ENCODE data around the gene THBS2.

Gene THBS2

DNA sequence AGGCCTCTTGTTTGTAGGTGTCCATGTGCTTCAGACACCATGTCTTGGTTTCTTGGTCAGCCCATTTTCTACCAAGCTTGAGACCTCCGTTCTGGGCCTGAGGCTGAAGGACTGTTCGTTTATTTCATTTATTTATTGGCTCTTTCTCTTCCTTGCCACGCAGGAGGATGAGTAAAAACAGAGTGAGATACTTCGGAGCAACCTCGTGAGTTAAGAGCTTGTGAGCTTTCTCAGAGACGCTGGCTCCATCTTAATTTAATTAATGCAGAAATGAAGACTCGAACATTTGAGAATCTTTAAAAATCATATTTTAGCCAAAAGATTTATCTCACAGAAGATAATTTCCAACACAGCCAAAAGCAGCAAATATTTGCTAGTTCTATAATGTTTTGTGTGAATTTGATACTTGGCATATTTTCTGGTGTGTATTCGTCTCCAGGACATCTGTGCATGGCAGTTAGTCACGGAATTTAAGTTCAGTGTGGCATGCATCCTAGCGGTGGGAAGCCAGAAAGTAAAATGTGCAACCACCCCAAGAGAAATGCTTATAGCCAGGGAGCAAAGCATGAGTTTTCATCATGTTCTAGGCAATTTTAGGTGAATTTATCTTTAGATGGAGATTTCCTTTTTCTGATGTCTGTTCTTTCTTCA is 76.0 kb downstream of the THBS2 start:
- DNase-seq, result no peak

DNA sequence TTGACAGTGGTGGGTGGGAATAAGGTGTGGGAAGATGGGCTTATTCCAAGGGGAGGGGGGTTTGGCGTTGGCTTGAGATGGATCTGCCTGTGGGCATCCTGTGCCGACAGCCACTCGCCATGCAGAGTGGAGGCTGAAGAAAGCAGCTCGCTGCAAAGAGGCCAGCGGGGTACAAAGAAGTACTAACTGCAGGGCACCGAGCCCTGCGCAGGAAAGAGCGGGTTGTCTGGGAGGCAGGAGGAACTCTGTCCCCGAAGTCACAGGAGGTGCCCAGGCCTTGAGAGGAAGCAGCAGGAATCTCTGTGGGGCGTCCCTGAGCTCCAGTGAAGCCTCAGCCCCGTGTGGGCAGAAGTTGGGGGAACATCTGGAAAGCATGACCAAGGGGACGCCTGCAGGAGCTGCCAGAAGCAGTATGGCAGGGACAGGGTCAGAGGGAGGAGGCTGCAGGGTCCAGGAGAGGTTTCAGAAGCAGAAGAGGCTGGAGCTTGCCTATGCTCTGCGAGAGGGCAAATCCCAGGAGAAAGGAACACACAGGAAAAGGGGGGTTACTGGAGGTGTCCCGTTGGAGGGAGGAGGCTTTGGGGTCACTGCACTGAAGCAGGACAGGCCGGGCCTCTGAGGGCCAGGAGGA is 77.2 kb downstream of the THBS2 start:
- no peak for DNase-seq

- no peak for DNase-seq
Observed at GRCh38 chr6:169175360-169175887, 78.2 kb downstream of the THBS2 start.

- DNase-seq, result no peak
Observed at GRCh38 chr6:169174516-169175359, 78.9 kb downstream of the THBS2 start.

- no peak for DNase-seq
Observed at GRCh38 chr6:169173532-169174268, 79.9 kb downstream of the THBS2 start.

GRCh38 chr6:169172946-169173345 is 80.7 kb downstream of the THBS2 start:
- no peak for DNase-seq

DNA sequence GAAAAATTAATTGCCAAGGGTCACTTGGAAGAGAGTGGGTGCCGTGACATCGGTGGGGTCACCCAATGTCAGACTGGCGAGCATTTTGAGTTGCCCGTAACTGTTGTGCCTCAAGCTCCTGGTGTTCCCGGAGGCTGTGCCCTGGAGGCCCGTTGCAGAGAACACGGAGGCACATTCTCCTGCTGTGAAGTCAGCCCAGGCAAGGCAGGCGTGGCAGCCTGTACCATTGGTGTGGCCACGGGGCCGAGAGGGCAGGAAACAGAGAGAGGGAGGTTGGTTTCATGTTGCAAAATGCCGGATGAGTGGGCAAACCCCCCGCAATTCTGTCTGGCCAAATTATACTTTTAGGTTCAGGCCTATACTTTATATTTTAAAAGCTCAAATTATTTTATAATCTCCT is 81.2 kb downstream of the THBS2 start:
- no peak for DNase-seq

DNA sequence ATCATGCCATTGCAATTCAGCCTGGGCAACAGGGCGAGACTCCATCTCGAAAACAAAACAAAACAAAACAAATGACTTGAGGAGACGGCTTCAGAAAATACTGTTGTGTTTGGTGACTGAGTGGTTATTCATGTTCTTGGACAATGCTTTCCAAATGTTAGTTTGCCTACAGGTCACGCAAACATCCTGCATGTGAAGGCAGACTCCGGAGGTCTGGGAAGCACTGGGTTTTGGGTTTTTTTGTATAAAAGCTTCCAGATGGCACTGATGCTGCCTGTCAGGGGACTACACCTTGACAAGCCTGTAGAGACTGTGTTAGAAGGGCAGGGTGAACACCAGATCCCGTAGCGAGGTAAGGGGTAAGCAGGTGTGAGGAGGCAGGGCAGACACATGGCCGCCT is 81.7 kb downstream of the THBS2 start:
- DNase-seq, result no peak

DNA sequence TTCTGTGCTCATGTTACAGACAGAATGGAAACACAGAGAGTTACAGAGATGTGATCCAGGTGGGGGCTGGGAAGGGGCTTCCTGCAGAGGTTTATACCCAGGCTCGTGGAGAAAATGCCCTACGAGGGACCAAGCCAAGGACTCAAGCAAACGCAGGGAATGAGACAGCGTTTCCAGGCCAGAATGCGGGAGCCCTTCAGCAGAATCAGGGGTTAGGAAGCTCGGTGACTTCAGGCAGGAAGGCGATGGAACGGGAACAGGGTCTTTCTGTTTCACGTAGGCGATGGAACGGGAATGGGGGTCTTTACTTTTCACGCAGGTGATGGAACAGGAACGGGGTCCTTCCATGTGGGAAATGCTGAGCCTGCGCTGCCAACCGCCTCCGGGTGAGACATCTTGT is 82.6 kb downstream of the THBS2 start:
- no peak for DNase-seq

GRCh38 chr6:169170583-169170955 is 83.1 kb downstream of the THBS2 start:
- DNase-seq, result no peak

DNA sequence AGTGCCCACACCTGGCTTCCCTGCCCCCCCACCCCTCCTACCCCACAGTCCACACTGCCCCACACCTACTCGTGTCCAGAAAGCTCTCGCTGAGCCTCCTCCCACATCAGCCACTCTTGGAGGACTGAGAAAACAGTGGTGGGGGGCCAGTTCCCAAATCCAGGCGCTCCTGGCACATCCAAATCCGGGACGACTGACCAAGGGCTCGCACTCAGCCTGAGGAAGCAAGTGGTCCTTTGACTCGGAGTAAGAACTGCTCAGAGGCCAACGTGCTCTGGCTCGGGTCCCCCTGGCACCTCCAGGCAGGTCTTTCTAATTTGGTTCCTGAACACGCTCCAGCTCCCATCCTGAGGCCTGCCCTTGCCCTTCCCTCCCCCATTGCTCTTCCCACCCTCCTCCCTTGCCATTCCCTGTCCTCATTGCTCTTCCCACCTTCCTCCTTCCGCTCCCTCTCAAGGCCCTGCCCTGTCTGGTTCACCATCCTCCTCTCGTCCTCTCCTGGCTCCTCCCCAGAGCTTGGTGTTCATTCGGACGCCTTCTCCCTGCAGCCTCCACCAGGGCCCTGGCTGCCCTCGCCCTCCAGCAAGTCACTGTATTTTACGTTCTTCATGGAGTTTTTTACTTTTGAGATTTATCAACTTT is 83.6 kb downstream of the THBS2 start:
- no peak for DNase-seq

- no peak for DNase-seq
Observed at GRCh38 chr6:169169375-169169774, 84.3 kb downstream of the THBS2 start.

GRCh38 chr6:169168706-169169105 is 84.9 kb downstream of the THBS2 start:
- no peak for DNase-seq

- no peak for DNase-seq
Observed at GRCh38 chr6:169168302-169168630, 85.4 kb downstream of the THBS2 start.

DNA sequence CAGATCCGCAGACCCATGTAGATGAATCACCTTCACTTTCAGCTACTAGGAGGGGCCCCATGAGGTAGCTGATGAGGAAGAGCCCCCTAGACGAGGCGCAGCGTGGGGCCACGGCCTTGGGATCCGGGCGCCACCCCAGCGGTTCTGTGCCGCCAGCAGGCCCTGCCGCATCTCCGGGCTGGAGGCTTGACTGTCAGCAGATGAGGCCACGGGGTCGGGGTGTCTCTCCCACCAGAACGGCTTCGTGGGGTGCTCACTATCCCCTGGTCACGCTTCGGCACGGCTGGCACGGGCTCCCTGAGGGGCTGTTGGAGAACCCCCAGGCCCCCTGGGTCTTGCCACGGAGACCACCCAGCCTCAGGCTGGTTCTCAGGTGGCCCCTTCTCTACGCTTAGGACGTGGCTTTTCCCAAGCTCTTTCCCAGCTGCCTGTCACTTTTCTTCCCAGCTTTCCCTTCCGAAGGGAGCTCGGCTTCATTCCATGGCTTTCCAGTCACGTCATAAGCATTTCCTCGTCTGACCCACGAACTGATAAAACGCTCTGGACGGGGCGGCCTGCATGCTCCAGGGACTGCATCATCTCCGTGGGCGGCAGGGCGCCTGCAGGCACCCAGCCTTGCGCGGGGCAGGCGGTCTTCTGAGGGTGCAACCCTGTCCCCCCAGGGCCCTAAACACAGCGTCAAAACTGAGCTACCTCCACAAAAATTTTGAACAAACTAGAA is 85.9 kb downstream of the THBS2 start:
- DNase-seq, result no peak

DNA sequence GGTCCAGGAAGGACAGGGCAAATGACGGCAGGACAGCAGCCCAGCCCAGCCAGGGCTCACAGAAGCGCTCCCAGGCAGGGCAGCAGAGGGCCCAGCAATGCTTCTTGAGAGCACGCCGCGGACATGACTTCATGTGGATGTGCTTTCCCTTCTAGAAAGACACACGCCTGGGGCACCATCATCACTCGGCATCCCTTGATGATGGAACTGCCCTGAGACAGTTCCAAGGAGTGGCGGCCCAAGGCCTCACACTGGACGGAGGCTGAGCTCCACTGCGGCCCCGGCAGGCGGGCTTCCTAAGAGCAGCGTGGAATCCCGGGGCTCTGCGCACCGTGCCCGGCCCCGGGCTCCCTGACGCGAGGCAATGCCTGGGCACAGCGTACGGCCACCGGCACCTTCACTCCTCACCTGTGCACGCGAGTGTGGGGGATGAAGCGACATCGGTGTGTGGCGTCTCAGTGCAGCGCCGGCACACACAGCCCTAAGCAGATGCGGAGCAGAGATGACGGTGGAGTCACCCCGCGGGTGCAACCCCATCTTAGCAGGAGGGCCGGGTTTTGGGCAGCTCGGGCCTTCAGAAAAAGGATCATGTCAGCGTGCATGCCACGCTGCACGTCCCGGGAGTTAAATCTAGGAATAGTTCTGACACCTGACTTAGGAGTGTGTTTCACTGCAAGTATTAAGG is 86.6 kb downstream of the THBS2 start:
- no peak for DNase-seq

Data from NCI-H524 (cell line).